K562 (cell line): ENCODE measurements around the gene TMEM200A. TPM values are rescaled to one million over a fixed set of nuclear protein-coding genes. Genes with fewer than 3 reads are reported as not detected.

Experiments used
- AFF1 ChIP-seq, 2 experiments: fragments of 450-650 bp; IDR thresholded peaks; 2 replicates each; pipeline ENCODE4 v1.6.1; 2018; ENCODE audit warnings: mild to moderate bottlenecking in 2 of 2, low read depth in 1 of 2; ENCODE audit not compliant: partially characterized antibody in 2 of 2
- CEBPB ChIP-seq: fragments of 450-650 bp; IDR thresholded peaks from 2 replicates; pipeline ENCODE4 v1.6.1; 2016; ENCODE audit warnings: missing genetic modification characterization, missing compliant biosample characterization
- E2F4 ChIP-seq: sonication (generic); formaldehyde crosslinking; IDR thresholded peaks from 2 replicates; pipeline ENCODE4 v1.8.0; 2022; ENCODE audit warnings: mild to moderate bottlenecking, low read depth, missing genetic modification reagents
- ELF2 ChIP-seq: fragments of 250-450 bp; sonication (Bioruptor Pico); IDR thresholded peaks from 2 replicates; pipeline ENCODE4 v1.5.0; 2021; ENCODE audit warnings: mild to moderate bottlenecking
- GTF2F1 ChIP-seq: IDR thresholded peaks from 2 replicates; pipeline ENCODE4 v1.6.1; 2011; ENCODE audit warnings: low read depth, low read length, improper control_type of control experiment
- MAFG ChIP-seq: fragments of 450-650 bp; conservative IDR thresholded peaks from 2 replicates; pipeline ENCODE4 v1.6.1; 2016; ENCODE audit warnings: missing genetic modification characterization, missing compliant biosample characterization
- MTF1 ChIP-seq: fragments of 250-450 bp; sonication (Bioruptor Pico); IDR thresholded peaks from 2 replicates; pipeline ENCODE4 v1.9.0; 2021; ENCODE audit warnings: moderate library complexity, mild to moderate bottlenecking, inconsistent platforms, borderline replicate concordance
- MXI1 ChIP-seq: IDR thresholded peaks from 2 replicates; pipeline ENCODE4 v1.6.1; 2011; ENCODE audit warnings: low read depth, mild to moderate bottlenecking, improper control_type of control experiment, low read length
- POLR2H ChIP-seq: IDR thresholded peaks from 2 replicates; pipeline ENCODE4 v1.6.1; 2016; ENCODE audit warnings: missing genetic modification characterization, low read depth, mild to moderate bottlenecking, control low read depth, missing compliant biosample characterization, moderate library complexity
- RFX1 ChIP-seq: fragments of 450-650 bp; IDR thresholded peaks from 2 replicates; pipeline ENCODE4 v1.6.1; 2016; ENCODE audit warnings: mild to moderate bottlenecking, moderate library complexity
- STAG1 ChIP-seq: sonication (generic); formaldehyde crosslinking; IDR thresholded peaks from 2 replicates; pipeline ENCODE4 v1.5.0; 2020; ENCODE audit warnings: missing genetic modification reagents, borderline replicate concordance
- TEAD2 ChIP-seq: fragments of 450-650 bp; IDR thresholded peaks from 2 replicates; pipeline ENCODE4 v1.6.1; 2016; ENCODE audit warnings: missing genetic modification characterization, control low read depth, missing compliant biosample characterization
- TEAD4 ChIP-seq, 2 experiments: sonication (generic) in 1 of 2; formaldehyde crosslinking in 1 of 2; IDR thresholded peaks; 2 replicates each; pipeline versions ENCODE4 v1.6.1 to v1.8.0; 2012 to 2022; ENCODE audit warnings: borderline replicate concordance in 1 of 2, inconsistent platforms in 1 of 2, low read length in 1 of 2, mild to moderate bottlenecking in 1 of 2, missing genetic modification reagents in 1 of 2
- polyA plus RNA-seq, 8 experiments: library from polyadenylated mRNA; depleted of rRNA in 4 of 8; stranded (reverse) in 5 of 8; unstranded in 3 of 8; fragments of >200 nt; fragmentation: Nextera tagmentation in 2 of 8; fragmentation: Illumina TruSeq in 1 of 8; extraction: Ambion mirVana in 2 of 8; extraction: Trizol in 1 of 8; gene quantifications; 2 replicates each; pipeline versions ENCODE4 v1.2.1 to v1.2.3, GENCODE V29; 2011 to 2014; ENCODE audit warnings: inconsistent platforms in 1 of 8, missing spikeins in 1 of 8
- total RNA-seq, 7 experiments: library from RNA; depleted of rRNA in 6 of 7; stranded (reverse); fragments of >200 nt in 6 of 7; fragmentation: Illumina TruSeq in 2 of 7; extraction: Trizol in 2 of 7; gene quantifications; 2 replicates each; pipeline versions ENCODE4 v1.2.1 to v1.2.3, GENCODE V29; 2011 to 2021; ENCODE audit warnings: low replicate concordance in 1 of 7
- TF ChIP-seq, protein P1 (sequence below): fragments of 450-650 bp; formaldehyde crosslinking; IDR thresholded peaks from 2 replicates; pipeline ENCODE4 v1.4.0; 2020; ENCODE audit warnings: mild to moderate bottlenecking, moderate library complexity

Gene TMEM200A
- total and polyA plus RNA-seq, 9 of the 15 experiments (the other 6 are each of a cell fraction or from before 2014, with no cell fraction given) = 0.04 TPM; not detected in 8

DNA sequence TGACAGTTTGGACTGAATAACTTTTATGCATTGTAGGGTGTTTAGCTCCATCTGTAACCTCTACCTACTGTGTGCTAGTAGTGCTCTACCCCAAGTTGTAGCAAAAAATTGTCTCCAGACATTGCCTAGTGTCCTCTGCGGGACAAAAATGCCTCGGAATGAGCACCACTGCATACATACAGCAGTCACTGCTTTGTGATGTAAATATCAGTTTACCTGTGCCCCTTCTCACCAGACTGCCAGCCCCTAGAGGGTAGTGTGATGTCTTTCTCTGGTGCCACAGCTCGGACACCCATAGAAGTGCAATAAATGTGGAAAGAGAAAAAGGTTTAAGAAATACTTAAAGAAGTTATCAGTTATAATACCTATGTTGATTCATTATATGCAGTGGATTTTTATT lies 25.1 kb downstream of the TMEM200A start (continued):
- no peak for TF ChIP-seq AFF1 (IDR thresholded peaks at IDR 0.05; ENCODE audit: low read depth in 1 of 2, partially characterized antibody in 2 of 2)
- TF ChIP-seq, protein P1, sequence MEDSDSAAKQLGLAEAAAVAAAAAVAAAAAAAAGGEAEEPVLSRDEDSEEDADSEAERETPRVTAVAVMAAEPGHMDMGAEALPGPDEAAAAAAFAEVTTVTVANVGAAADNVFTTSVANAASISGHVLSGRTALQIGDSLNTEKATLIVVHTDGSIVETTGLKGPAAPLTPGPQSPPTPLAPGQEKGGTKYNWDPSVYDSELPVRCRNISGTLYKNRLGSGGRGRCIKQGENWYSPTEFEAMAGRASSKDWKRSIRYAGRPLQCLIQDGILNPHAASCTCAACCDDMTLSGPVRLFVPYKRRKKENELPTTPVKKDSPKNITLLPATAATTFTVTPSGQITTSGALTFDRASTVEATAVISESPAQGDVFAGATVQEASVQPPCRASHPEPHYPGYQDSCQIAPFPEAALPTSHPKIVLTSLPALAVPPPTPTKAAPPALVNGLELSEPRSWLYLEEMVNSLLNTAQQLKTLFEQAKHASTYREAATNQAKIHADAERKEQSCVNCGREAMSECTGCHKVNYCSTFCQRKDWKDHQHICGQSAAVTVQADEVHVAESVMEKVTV = no peak
- no peak for TF ChIP-seq MAFG (tag)
- no peak for TF ChIP-seq CEBPB (tag)
- TF ChIP-seq POLR2H = no peak
- TF ChIP-seq MXI1 = no peak
- no peak for TF ChIP-seq TEAD4 (IDR thresholded peaks at IDR 0.05; ENCODE audit: low read length)
- TF ChIP-seq TEAD4 (CRISPR knock-in tag; IDR thresholded peaks at IDR 0.05; ENCODE audit: borderline replicate concordance) = no peak
- TF ChIP-seq GTF2F1 = no peak
- no peak for TF ChIP-seq ELF2
- TF ChIP-seq E2F4 (CRISPR knock-in tag) = no peak
- no peak for TF ChIP-seq MTF1 (CRISPR knock-in tag)
- TF ChIP-seq TEAD2 = no peak
- no peak for TF ChIP-seq STAG1 (CRISPR knock-in tag)
- no peak for TF ChIP-seq RFX1
